GM19455 (cell line): Measurements from ENCODE around the gene ANP32D.
A peak's percentile ranks its signal among the peaks of the same experiment; 100 is the strongest.
"Not testable (repeated sequence)": the region's sequence is repeated elsewhere in the genome, so short reads cannot be mapped to it uniquely, and the experiment has no call there.

Experiments
- ATAC-seq: cut with Tn5 transposase; IDR thresholded peaks from one replicate; pipeline ENCODE4 v1.9.1; 2021; ENCODE audit not compliant: unreplicated experiment

Gene ANP32D

GRCh38 chr12:48500281-48500680 lies 27.9 kb downstream of the ANP32D start:
- not testable (repeated sequence) for ATAC-seq

DNA sequence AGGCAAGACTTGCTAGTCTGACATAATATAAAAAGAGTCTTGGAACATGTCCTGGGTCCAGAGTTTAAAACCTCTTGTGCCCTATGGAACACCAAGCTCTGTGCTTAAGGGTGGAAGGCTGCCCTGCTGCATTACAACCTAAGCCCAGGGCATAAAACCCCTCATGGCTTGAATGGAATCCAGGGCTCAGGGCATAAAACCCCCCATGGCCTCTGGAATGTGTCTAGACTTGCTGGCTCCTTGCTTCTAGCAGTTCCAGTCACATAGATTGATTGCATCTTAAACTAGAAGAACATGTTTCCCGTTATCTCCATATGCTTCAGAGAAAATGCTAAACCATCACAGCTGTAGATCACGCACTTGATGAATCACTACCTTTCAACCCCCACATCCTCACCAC lies 34.5 kb downstream of the ANP32D start:
- not testable (repeated sequence) for ATAC-seq

GRCh38 chr12:48508987-48509386 lies 36.6 kb downstream of the ANP32D start:
- no peak for ATAC-seq

GRCh38 chr12:48510111-48510510 lies 37.8 kb downstream of the ANP32D start:
- ATAC-seq, result no peak

DNA sequence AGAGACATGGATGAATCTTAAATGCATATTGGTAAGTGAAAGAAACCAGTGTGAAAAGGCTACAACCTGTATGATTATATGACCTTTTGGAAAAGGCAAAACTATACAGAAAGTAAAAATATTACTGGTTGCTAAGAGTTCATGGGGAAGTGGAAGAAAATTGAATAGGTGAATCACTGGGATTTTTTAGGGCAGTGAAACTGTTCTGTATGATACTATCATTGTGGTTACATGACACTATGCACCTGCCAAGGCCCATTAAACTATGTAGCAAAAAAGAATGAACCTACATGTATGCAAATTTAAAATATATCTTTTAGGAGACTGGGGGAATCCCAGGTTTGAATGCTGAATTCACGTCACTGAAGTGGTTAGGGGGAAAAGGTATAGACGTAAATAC lies 40.5 kb downstream of the ANP32D start:
- ATAC-seq, result peak; percentile 72

GRCh38 chr12:48514728-48515127 lies 42.4 kb downstream of the ANP32D start:
- no peak for ATAC-seq

DNA sequence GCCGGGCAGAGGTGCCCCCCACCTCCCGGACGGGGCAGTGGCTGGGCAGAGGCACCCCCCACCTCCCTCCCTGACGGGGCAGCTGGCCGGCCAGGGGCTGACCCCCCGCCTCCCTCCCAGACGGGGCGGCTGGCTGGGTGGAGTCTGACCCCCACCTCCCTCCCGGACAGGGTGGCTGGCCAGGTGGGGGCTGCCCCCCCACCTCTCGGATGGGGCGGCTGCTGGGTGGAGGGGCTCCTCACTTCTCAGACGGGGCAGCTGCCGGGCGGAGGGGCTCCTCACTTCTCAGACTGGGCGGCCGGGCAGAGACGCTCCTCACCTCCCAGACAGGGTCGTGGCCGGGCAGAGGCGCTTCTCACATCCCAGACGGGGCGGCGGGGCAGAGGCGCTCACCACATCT lies 48.0 kb downstream of the ANP32D start:
- ATAC-seq, result not testable (repeated sequence)
